Measurements from ENCODE around the gene ALLC.
A peak's percentile ranks its signal among the peaks of the same experiment; 100 is the strongest.

Gene ALLC

GRCh38 chr2:3639015-3639630 is 18.9 kb upstream of the ALLC start:
- DNase-seq (ENCODE audit: low read depth in 3 of 3, low spot score in 1 of 3) = no peak

GRCh38 chr2:3639653-3640052 is 18.3 kb upstream of the ALLC start:
- DNase-seq (ENCODE audit: low read depth in 3 of 3, low spot score in 1 of 3) = no peak

- no peak for DNase-seq (ENCODE audit: low read depth in 3 of 3, low spot score in 1 of 3)
These were observed 16.8 kb upstream of the ALLC start for GRCh38 chr2:3641181-3641580.

GRCh38 chr2:3641841-3642421 is 16.1 kb upstream of the ALLC start:
- DNase-seq (ENCODE audit: low read depth in 3 of 3, low spot score in 1 of 3) = no peak

GRCh38 chr2:3642521-3643215 is 15.3 kb upstream of the ALLC start:
- no peak for DNase-seq (ENCODE audit: low read depth in 3 of 3, low spot score in 1 of 3)

- DNase-seq (ENCODE audit: low read depth in 3 of 3, low spot score in 1 of 3) = no peak
These were observed 14.4 kb upstream of the ALLC start for GRCh38 chr2:3643371-3644245.

GRCh38 chr2:3644246-3644525 is 13.8 kb upstream of the ALLC start:
- DNase-seq (ENCODE audit: low read depth in 3 of 3, low spot score in 1 of 3) = no peak

- DNase-seq (ENCODE audit: low read depth in 3 of 3, low spot score in 1 of 3) = no peak
These were observed 13.0 kb upstream of the ALLC start for GRCh38 chr2:3644891-3645605.

- DNase-seq (ENCODE audit: low read depth in 3 of 3, low spot score in 1 of 3) = no peak
These were observed 12.1 kb upstream of the ALLC start for GRCh38 chr2:3645745-3646389.

- DNase-seq (ENCODE audit: low read depth in 3 of 3, low spot score in 1 of 3) = no peak
These were observed 11.6 kb upstream of the ALLC start for GRCh38 chr2:3646446-3646845.

GRCh38 chr2:3647246-3647645 is 10.8 kb upstream of the ALLC start:
- no peak for DNase-seq (ENCODE audit: low read depth in 3 of 3, low spot score in 1 of 3)

- no peak for DNase-seq (ENCODE audit: low read depth in 3 of 3, low spot score in 1 of 3)
These were observed 10.0 kb upstream of the ALLC start for GRCh38 chr2:3647831-3648651.

GRCh38 chr2:3648652-3649177 is 9.3 kb upstream of the ALLC start:
- no peak for DNase-seq (ENCODE audit: low read depth in 3 of 3, low spot score in 1 of 3)

GRCh38 chr2:3649581-3649980 is 8.4 kb upstream of the ALLC start:
- no peak for DNase-seq (ENCODE audit: low read depth in 3 of 3, low spot score in 1 of 3)

- no peak for DNase-seq (ENCODE audit: low read depth in 3 of 3, low spot score in 1 of 3)
These were observed 7.7 kb upstream of the ALLC start for GRCh38 chr2:3650140-3650920.

- peak; percentile 21 to 25 (median 21) for DNase-seq (ENCODE audit: low read depth in 3 of 3, low spot score in 1 of 3)
These were observed 6.0 kb upstream of the ALLC start for GRCh38 chr2:3651691-3652648.

- DNase-seq (ENCODE audit: low read depth in 3 of 3, low spot score in 1 of 3) = no peak
These were observed 4.9 kb upstream of the ALLC start for GRCh38 chr2:3652896-3653625.

All from stimulated activated CD4-positive, alpha-beta T cell treated with anti-CD3 and anti-CD28 coated beads, TNF-alpha, amount 100 ng/mL, for 1 hour (primary cell).